A673 (cell line): ENCODE data around the gene GPATCH2L. TPM values are rescaled to one million over a fixed set of nuclear protein-coding genes. Genes with fewer than 3 reads are reported as not detected.

Experiments used
- BruUV-seq: library from RNA; stranded (reverse); fragments of 400-500 nt; replicated peaks from 2 replicates; lab custom pipeline; 2021; lab: Mats Ljungman, UMichigan
- CTCF ChIA-PET: fragments of 300-600 bp; sonication (Branson Sonifier 250); formaldehyde crosslinking; loops from one replicate; lab custom pipeline; 2022; ENCODE audit warnings: antibody characterized with exemption; lab: Charles Lee
- POLR2A ChIA-PET: fragments of 300-600 bp; sonication (Branson Sonifier 250); formaldehyde crosslinking; loops from one replicate; lab custom pipeline; 2022; ENCODE audit warnings: antibody characterized with exemption; ENCODE audit not compliant: low non-redundant PET; lab: Charles Lee
- DNase-seq: peaks from one replicate; pipeline ENCODE4 v3.0.0-alpha.2; 2015; ENCODE audit warnings: low spot score
- H3K27ac ChIP-seq: fragments of 200-600 bp; sonication (generic); 2 replicates; pipeline ENCODE4 v1.5.1; 2016; ENCODE audit warnings: mixed run types, low read depth, mild to moderate bottlenecking, mixed read lengths, antibody characterized with exemption, low read length; ENCODE audit not compliant: poor library complexity, severe bottlenecking
- H3K27me3 ChIP-seq: fragments of 200-600 bp; sonication (generic); replicated peaks from 2 replicates; pipeline ENCODE4 v1.6.1; 2017; ENCODE audit warnings: mixed run types, low read depth, mild to moderate bottlenecking, mixed read lengths, antibody characterized with exemption, low read length; ENCODE audit not compliant: insufficient read depth, poor library complexity
- H3K36me3 ChIP-seq: fragments of 200-600 bp; sonication (generic); 2 replicates; pipeline ENCODE4 v1.6.1; 2016; ENCODE audit warnings: mixed run types, mild to moderate bottlenecking, mixed read lengths, antibody characterized with exemption, low read length; ENCODE audit not compliant: insufficient read depth, poor library complexity, severe bottlenecking
- H3K4me1 ChIP-seq: fragments of 200-600 bp; sonication (generic); 2 replicates; pipeline ENCODE4 v1.6.1; 2017; ENCODE audit warnings: mixed run types, mild to moderate bottlenecking, mixed read lengths, antibody characterized with exemption, low read length; ENCODE audit not compliant: insufficient read depth, poor library complexity, severe bottlenecking
- H3K4me3 ChIP-seq: fragments of 200-600 bp; sonication (generic); 2 replicates; pipeline ENCODE4 v1.5.1; 2016; ENCODE audit warnings: low read depth, mixed run types, mild to moderate bottlenecking, mixed read lengths, low read length; ENCODE audit not compliant: poor library complexity, severe bottlenecking
- H3K9me3 ChIP-seq: fragments of 200-600 bp; sonication (generic); 2 replicates; pipeline ENCODE4 v1.6.1; 2016; ENCODE audit warnings: mixed run types, low read depth, mild to moderate bottlenecking, mixed read lengths, antibody characterized with exemption, low read length; ENCODE audit not compliant: poor library complexity, severe bottlenecking
- CTCF ChIP-seq: fragments of 300-800, 200-600 bp; sonication (generic); conservative IDR thresholded peaks from 2 replicates; pipeline ENCODE4 v1.5.1; 2017; ENCODE audit warnings: low read depth, mild to moderate bottlenecking, antibody characterized with exemption, low read length, moderate library complexity, mixed read lengths
- EZH2 ChIP-seq: fragments of 200-600 bp; sonication (generic); IDR thresholded peaks from 2 replicates; pipeline ENCODE4 v1.6.1; 2017; ENCODE audit warnings: borderline replicate concordance, low read depth, mild to moderate bottlenecking, mixed read lengths, antibody characterized with exemption, low read length; ENCODE audit not compliant: poor library complexity, severe bottlenecking
- intact Hi-C: fragments of 100-400 bp; cut with micrococcal nuclease; formaldehyde crosslinking; loops from one replicate; pipeline ENCODE4 v1.10.0; 2022; ENCODE audit not compliant: unreplicated experiment
- total RNA-seq: library from RNA; stranded (reverse); gene quantifications from 2 replicates; pipeline ENCODE4 v1.2.3, GENCODE V29; 2021

Gene GPATCH2L
- total RNA-seq, 1 experiment from 2014 or later: 60.3 TPM

- Histone ChIP-seq H3K27me3 (peaks cover 27% of the 10 kb centered on the region), H3K36me3 (no peaks in the 10 kb centered on the region), H3K4me3 (no peak overlapping the region), H3K9me3 (no peaks in the 10 kb centered on the region), H3K4me1 (peaks cover 12% of the 10 kb centered on the region), H3K27ac (no peak overlapping the region)
- intact Hi-C loops: no loop called here
- TF ChIP-seq EZH2 (no peak), CTCF (no peak)
- DNase-seq: no peak
- POLR2A ChIA-PET: interaction anchor here (0.7 kb wide), 1 partner anchor 75 kb away, joined by 20 read pairs; no protein-coding TSS in a partner anchor
- CTCF ChIA-PET: no interaction called here
- BruUV-seq: no TSS peak
These were observed 101.4 kb downstream of the GPATCH2L start for GRCh38 chr14:76253111-76253510.

- POLR2A ChIA-PET: no interaction called here
- Histone ChIP-seq H3K9me3 (no peaks in the 10 kb centered on the region), H3K36me3 (no peaks in the 10 kb centered on the region), H3K27ac (no peak overlapping the region), H3K27me3 (peaks cover 16% of the 10 kb centered on the region), H3K4me1 (peaks cover 12% of the 10 kb centered on the region), H3K4me3 (no peak overlapping the region)
- BruUV-seq: no TSS peak
- DNase-seq: no peak
- intact Hi-C loops: no loop called here
- CTCF ChIA-PET: no interaction called here
- TF ChIP-seq EZH2 (no peak), CTCF (no peak)
These were observed 104.8 kb downstream of the GPATCH2L start for GRCh38 chr14:76256545-76256944.

GRCh38 chr14:76257111-76257803 is 105.5 kb downstream of the GPATCH2L start:
- intact Hi-C loops: no loop called here
- DNase-seq: peak; percentile 74
- peaks cover 8% of the 10 kb centered on the region for H3K27me3 ChIP-seq
- CTCF ChIA-PET: no interaction called here
- H3K9me3 ChIP-seq: no peaks in the 10 kb centered on the region
- TF ChIP-seq EZH2 (no peak), CTCF (no peak)
- POLR2A ChIA-PET: no interaction called here
- no TSS peak for BruUV-seq
- H3K4me1 ChIP-seq: peaks cover 12% of the 10 kb centered on the region
- H3K36me3 ChIP-seq: no peaks in the 10 kb centered on the region
- no peak overlapping the region for H3K27ac ChIP-seq
- no peak overlapping the region for H3K4me3 ChIP-seq
